GM08714 (cell line): Measurements from ENCODE around the gene OR5C1.

Source experiments
- H3K4me3 ChIP-seq: fragments of 200-500 bp; sonication (Bioruptor generic); 2 replicates; pipeline ENCODE4 v1.5.1; 2014; ENCODE audit warnings: mild to moderate bottlenecking, low read length, inconsistent platforms
- ZNF274 ChIP-seq: IDR thresholded peaks from 2 replicates; pipeline ENCODE4 v1.6.1; 2012; ENCODE audit warnings: mild to moderate bottlenecking, low read depth, low read length

OR5C1 gene

DNA sequence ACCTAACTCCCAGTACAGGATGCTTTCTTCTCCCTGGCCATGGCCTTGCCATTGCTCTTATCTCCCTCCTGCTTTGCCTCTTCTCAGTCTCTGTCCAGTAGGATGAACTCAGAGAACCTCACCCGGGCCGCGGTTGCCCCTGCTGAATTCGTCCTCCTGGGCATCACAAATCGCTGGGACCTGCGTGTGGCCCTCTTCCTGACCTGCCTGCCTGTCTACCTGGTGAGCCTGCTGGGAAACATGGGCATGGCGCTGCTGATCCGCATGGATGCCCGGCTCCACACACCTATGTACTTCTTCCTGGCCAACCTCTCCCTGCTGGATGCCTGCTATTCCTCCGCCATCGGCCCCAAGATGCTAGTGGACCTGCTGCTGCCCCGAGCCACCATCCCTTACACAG lies at the start of gene OR5C1:
TSS of gene OR5C1 (plus strand) at position 103 of the 400 bp plus-strand sequence. CDS start at position 103, 0 bp downstream.
- TF ChIP-seq ZNF274: no peak
- H3K4me3 ChIP-seq: no peak within 1 kb of the TSS

DNA sequence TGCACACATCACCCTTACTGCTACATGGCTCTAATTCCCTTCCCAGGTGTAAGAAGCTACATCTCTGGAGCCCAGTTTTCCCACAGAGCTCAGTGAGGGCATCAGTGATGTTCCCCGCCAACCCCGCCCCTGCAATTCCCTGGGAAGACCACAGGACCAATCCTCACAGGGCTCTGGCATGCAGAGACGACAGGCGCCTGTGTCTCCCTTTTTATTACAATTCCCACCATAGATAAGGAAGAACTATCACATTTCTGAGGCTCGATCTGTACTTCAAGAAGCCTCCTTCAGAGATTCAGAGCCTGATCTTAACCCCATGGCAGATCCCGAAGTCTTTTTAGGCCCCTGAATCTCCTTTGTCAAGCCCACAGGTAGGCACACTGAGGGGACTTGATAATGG lies 46.7 kb upstream of the OR5C1 start, which contains the start of gene OR1L6:
TSS of gene OR1L6 (plus strand) at position 301 of the 400 bp plus-strand sequence. CDS start 7,545 bp downstream, outside the sequence.
- H3K4me3 ChIP-seq: no peak within 1 kb of the TSS
- no peak for TF ChIP-seq ZNF274

DNA sequence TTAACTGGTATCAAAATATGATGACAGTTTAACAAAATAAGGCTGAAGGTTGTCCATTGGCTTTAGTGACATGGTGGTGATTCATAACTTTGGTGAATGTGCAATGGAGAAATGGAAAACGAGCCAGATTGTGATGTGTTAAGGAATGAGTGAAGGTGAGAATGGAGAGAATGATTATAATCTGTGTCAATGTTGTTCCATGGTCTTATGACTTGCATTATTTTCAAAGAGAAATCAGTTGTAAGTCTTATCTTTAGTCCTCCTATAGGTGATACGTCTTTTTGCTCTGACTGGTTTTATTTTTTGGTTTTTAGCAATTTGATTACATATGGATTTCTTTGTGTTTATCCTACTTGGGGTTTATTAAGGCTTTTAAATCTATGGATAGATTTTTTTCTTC lies 33.9 kb upstream of the OR5C1 start:
- H3K4me3 ChIP-seq: no peak overlapping the region
- no peak for TF ChIP-seq ZNF274

DNA sequence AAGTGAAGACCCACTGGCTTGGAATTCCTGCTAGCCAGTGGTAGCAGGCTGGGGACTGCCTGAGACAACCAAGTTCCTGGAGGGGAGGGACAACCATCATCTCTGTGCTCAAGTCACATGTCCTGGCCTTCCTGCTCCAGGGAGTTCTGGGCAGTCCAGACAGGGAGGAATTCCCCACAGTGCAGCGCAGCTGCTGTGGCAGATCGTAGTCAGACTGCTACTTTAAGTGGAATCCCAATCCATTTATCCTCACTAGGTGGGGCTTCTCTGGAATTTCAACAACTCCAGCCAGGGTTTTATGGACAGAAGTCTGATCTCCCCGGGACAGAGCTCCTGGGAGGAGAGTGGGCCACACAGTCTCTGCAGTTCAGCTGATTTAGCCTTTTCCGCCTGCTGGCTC lies 20.9 kb upstream of the OR5C1 start:
- no peak overlapping the region for H3K4me3 ChIP-seq
- no peak for TF ChIP-seq ZNF274

DNA sequence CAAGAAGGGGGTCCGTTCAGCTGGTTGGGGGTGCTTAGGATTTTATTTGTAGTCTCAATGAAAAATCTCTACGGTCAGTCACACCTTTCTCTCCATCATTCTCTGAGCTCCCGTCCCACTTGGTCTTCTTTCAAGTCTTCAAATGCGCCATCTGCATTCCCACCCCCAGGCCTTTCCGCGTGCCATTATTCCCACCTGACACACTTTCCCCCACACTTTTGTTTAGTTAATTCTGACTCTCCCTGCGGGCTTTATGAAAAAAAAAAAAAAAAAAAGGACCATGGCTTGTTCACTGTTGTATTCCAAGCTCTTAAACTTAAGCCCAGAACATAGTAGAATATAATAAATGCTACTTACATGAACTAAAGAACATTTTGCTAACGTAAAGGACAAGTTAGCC lies 11.7 kb upstream of the OR5C1 start:
- no peak for TF ChIP-seq ZNF274
- no peak overlapping the region for H3K4me3 ChIP-seq

DNA sequence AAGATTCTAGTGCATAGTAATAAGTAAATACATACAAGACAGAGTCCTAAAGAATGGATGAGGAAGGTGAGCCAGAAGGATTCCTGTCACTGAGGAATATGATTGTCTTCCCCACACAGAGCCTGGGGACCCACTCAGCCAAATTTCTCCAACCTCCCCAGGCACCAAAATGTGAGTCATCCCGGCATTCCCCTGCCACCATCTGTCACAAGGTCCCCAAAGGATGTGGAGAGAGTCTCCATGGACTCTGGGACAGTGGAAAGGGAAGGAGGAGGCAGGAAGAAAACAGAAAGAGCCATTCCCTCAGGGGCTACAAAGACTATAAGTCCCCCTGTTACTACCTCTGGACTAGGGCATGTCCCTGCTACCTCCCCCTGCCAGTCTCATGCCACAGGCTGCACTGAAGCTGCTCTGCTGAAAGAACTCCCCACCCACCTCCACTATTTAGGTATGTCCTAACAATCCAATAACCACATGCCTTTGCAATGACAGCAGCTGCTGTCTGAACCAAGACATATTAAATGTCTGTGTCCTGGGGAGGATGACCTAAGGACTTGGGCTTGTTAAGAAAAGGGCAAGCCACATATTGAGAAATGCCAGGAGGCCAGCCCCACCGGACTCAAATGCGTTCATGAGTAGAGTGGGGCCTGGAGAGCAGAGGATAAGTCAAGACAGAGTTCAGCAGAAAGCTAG lies 10.7 kb upstream of the OR5C1 start:
- no peak overlapping the region for H3K4me3 ChIP-seq

DNA sequence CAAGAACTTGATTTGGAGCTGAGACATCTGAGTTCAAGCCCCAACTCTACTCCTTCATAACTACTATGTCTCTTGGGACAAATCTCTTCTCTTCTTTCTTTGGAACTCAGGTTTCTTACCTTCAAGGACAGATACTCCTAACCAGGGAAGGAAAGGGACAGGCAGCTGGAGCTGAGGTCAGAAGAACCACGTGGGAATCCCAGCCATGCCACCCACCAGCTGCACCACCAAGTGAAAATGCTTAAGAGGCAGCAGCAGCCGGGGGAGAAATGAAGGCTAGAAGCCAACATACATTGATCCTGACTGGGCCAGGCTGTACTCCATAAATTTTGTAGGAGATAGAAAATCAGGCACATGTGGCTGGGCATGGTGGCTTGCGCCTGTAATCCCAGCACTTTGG lies 9.6 kb upstream of the OR5C1 start:
- TF ChIP-seq ZNF274: no peak
- H3K4me3 ChIP-seq: no peak overlapping the region

More for the DNA sequence above, 10.7 kb upstream of the OR5C1 start:
- no peak for TF ChIP-seq ZNF274

DNA sequence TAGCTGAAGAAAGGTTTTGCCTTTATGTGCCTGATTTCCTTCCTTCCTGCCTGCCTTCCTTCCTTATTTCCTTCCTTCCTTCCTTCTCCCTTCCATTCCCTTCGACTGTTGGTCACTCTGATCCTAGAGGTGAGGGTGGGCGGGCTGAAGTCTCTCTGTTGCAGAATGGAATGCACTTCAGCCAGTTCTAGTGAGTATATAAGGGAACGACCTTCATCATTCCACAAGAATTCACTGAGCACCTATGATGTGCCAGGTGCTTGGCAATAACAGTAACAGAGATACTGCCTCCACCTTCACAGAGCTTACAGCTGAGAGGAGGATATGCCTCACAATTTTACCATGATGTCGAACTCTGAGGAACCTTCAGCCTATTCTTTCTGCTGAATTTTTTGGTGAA lies 8.7 kb upstream of the OR5C1 start:
- TF ChIP-seq ZNF274: no peak
- H3K4me3 ChIP-seq: no peak overlapping the region

DNA sequence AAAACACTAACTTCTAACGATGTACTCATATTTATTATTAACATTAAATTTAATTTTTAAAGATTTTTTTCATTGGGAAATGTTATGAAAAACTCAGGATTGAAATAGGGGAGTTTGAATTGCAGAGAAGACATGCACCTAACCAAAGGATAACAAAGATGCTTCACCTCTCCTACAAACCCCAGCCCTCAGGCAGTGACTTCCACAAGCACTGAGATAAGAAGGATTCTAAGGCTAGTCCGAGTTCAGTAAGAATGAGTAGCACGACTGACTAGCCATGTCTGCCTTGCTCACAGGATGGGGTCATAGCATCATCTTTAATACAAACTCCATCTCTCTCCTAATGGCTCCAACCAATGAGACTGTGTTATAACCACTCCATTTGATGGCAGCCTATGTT lies 7.1 kb upstream of the OR5C1 start:
- no peak overlapping the region for H3K4me3 ChIP-seq
- no peak for TF ChIP-seq ZNF274

DNA sequence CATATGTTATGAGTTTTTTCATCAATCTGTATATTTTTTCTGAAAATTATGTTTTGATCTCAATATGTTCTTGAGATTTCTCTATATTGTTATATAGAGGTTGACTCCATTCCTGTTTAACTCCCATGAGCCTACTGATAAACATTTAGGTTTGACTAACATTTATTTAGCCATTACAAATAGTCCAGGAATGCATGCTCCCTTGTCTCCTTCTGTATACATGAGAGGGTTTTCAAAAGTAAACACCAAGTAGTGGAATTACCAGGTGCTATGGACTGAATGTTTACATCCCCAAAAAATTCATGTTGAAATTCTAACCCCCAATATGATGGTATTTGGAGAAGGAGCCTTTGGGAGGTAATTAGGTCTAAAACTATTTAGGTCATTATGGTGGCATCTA lies 3.5 kb upstream of the OR5C1 start:
- H3K4me3 ChIP-seq: no peak overlapping the region
- TF ChIP-seq ZNF274: no peak

DNA sequence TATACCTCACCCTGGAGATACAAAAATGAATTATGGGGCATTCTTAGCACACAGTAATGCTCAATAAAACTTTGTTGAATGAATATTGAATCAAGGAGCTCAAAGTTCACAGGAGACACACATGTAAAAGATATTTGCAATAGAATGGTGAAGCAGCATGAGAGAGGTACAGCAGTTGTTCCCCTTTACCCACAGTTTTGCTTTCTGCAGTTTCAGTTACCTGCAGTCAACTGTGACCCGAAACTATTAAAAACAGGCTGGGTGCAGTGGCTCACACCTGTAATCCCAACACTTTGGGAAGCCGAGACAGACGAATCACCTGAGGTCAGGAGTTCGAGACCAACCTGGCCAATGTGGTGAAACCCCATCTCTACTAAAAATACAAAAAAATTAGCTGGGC lies 2.4 kb upstream of the OR5C1 start:
- no peak overlapping the region for H3K4me3 ChIP-seq
- TF ChIP-seq ZNF274: no peak

DNA sequence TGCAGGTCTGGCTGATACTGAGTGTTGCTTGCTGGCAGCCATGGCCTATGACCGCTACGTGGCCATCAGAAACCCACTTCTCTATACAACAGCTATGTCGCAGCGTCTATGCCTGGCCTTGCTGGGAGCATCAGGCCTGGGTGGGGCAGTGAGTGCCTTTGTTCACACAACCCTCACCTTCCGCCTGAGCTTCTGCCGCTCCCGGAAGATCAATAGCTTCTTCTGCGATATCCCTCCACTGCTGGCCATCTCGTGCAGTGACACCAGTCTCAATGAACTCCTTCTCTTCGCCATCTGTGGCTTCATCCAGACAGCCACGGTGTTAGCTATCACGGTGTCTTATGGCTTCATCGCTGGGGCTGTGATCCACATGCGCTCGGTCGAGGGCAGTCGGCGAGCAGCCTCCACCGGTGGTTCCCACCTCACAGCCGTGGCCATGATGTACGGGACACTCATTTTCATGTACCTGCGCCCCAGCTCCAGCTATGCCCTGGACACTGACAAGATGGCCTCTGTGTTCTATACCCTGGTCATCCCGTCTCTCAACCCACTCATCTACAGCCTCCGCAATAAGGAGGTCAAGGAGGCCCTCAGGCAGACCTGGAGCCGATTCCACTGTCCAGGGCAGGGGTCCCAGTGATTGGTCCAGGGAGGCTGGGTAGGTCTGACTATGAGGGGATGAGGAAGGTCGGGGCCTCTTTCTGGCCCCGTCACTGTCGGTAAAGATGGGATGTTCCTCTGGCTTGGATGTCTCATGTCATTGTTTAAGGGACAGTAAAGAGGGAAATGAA lies 718 bp downstream of the OR5C1 start:
- no peak overlapping the region for H3K4me3 ChIP-seq
- TF ChIP-seq ZNF274: no peak

DNA sequence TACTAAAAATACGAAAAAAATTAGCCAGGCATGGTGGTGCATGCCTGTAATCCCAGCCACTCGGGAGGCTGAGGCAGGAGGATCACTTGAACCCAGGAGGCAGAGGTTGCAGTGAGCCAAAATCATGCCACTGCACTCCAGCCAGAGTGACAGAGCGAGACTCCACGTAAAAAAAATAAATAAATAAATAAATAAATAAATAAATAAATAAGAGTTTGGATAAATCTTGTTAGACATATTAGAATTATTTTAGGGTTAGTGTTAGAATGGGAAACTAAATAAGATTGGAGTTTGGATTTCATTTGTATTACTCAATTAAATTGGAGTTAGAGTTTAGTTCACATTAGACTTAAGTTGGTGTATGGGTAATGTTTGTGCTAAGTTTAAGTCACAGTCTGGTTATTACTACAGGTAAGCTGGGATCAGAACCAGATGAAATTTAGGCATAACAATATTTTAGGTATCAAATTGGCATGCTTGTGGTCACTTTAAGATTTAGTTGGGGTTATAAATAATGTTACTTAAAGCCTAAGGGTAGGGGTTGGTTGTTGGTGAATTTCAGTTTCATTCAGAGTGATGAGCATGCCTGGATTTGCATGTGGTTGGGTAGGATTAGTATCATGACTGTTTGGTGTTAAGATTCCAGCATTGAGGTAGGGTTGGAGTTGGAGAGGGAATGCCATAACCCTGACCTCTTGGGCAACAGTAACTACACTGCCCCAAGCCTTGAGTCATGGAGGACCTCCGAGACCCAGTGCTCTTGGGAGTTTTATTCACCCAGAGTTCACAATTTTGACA lies 3.3 kb downstream of the OR5C1 start:
- no peak for TF ChIP-seq ZNF274
- H3K4me3 ChIP-seq: no peak overlapping the region

DNA sequence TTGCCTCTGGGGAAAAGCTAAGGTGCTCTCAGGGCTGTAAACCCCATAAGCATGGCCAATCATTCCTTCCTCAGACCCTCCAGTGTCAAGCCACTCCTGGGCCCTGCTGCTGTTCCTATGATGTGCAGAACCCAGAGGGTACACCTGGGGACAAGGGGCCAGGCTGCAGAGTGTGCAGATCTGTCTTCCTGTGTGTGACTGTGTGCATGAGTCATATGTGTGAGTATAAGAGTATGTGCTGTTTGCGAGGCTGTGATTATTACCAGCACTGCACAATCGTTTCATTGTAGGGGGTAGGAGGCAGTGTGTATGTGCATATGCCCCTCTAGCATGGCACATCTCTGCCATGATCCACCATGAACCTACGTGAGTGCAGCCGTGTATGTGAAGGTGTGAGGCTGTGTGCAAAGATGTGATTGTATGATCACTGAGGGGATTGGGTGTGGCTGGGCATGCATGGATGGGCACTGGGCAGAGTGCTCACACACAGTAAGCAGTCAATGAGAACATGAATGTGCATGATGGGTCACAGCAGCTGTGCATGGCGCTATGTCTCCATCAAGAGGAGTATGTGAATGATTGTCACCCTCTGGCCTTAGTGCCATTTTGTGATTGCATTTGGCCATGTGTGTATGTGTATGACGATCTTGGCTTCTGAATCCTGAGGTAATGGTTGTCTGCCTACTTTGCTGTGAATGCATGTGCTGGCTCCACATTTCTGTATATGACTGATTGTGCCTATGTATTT lies 8.8 kb downstream of the OR5C1 start:
- no peak overlapping the region for H3K4me3 ChIP-seq
- no peak for TF ChIP-seq ZNF274
